ENCODE results near the gene LTBP2.

The LTBP2 gene

DNA sequence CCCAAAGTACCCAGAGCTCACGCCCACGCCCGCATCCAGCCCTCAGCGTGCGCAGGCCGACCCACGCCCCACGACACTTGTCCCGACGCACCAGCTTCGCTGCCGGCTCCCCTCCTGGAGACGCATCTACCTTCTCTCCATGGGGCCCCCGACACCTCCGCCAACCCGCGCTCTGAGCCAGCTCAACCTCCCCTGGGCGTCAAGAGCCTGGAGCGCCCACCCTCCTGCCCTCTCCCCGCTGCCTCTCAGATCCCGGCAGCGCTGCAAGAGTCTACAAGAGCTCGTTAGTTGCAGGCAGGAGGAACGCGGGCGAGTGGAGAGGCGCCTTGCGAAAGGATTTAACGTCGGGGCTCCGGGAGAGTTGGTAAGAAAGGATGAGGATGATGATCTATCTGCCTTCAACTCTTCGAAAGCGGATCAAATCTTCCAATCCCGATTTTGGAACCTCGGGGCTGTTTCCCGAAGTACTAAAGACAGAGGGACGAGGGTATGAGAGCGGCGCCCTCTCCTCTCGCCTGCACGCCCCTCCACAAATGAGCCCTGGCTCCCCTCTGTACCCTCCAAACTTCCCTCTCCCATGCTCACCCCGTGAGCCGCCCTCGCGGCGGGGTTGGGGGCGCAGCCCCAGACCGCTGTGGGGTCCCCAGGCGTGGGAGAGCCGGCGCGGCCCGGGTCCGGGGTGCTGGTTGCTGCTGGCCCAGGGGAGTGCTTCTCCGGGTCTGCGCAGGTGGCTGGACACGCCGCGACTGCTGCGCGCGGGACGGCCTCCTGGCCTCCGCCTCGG is 979 bp downstream of the LTBP2 start:
- DNase-seq: peak in 1 of 6 experiments; percentile 22

DNA sequence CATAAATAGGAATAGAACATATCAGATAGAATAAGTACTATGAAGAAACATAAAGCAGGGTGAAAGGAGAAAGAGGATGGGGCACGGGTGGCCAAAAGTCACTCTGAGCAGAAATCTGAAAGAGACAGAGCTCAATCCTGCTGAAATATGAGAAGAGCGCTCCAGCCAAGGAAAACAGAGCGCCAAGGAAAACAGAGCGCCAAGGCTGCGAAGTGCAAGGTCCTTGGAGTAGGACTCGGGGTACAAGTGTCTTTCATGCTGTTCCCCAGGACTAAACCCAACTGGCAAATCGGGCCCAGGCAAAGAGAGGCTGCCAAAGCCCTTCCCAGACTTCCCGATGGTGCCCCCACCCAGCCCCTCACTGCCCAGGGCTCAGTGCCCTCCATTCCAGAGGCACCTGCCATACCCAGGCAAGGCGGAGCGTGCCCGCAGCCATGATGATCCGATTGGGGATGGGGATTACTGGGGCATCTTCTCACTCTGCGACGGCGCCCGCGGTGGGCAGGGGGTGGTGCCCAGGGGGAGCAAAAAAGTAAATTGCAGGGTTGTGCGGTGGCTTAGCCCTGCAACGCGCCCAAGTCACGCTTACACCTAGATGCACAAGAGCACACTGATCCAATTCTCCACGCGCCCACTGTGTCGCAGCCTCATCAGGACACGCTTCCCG is 1.7 kb downstream of the LTBP2 start:
- DNase-seq: no peak

DNA sequence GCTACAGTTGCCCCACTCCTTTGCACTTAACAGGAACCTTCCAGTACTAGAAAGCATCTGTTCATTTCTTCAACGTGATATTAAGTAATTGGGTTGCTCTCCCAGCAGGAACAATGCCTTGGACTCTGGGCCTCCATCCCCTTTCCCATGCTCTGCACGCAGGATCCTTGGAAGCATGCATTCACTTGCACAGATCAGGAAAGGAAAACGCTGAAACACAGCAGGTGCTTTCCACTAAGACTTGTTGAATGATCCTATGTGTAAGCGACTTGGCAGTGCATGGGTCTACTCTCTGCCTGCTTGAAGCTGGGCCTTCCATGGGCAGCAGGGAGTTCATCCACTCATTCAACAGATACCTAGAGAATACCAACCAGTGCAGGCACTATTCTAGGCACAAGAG is 2.3 kb downstream of the LTBP2 start:
- DNase-seq: no peak

DNA sequence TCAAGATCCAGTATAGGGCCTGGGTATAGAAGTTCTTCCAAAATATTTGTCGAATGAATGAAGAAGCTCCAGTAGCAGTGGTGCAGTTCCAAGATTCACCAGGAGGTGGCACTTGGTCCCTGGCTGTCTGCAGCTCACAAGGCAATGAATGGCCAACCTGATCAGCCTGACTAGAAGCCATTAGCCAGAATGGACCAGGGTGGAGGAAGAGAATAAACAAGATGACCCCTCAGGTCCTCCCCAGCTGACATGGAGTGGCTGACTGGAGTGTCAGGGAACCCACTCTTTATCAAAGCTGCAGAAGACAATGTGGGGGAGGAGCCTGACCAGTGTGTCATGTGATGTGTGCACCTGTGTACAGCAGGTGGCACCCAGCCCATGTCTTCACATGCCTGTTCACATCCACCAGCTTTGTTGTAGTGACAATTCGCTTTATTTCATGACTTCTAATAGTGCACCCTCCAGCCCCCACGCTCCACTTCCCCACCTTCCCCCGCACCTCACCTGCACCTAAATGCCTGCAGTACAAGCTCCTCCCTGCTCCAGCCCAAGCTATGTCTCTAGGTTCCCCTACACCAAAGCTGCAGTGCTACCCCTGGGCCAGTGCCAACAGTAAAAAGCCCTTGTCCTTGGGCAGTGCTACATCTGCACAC is 3.0 kb downstream of the LTBP2 start:
- DNase-seq: peak; percentile 67 to 92 (median 77)

DNA sequence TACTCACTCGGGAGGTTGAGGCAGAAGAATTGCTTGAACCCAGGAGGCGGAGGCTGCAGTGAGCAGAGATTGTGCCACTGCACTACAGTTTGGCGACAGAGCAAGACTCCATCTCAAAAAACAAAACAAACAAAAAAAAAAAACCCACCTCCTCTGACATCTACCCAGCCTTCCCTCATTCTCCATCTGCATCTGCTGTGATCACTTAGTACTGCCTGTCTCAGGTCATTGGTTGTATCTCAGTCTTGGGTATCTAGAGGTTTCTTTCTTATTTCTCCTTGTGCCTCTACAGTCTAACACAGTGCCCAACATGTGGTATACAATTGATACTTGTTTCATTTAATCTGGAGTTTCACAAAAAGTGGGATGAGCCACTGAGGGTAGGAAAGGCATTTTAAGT is 5.3 kb downstream of the LTBP2 start:
- no peak for DNase-seq

DNA sequence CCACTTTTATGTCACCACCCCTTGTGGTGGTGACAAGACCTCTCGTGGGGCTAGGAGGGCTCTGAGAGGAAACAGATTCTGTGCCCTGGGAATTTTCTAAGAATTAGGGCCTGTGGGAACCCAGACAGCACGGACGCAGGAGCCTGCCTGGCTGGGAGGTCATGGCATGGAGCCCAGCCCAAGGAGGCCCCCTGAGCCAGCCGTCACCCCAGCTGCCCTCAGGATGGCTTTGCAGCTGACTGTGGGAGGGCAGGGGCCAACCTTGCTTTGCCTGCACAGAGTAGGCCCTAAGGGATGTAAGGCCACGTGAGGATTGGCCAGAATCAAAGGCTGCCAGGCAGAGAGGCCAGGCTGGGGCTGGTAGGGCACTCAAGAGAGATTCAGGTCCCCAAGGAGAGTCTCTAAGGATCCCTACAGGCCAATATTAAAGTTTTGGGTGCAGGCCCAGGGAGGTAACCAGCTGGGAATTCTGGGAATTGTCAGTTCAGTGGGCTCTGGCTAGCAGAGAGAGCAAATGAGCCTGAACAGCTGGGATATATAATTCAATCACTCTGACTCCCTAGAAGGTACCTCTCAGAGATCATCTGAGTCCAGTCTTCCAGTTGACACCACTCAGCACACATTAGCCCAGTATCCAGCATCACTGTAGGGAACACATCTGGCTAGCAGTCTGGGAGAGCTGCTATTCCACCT is 6.4 kb downstream of the LTBP2 start:
- no peak for DNase-seq

DNA sequence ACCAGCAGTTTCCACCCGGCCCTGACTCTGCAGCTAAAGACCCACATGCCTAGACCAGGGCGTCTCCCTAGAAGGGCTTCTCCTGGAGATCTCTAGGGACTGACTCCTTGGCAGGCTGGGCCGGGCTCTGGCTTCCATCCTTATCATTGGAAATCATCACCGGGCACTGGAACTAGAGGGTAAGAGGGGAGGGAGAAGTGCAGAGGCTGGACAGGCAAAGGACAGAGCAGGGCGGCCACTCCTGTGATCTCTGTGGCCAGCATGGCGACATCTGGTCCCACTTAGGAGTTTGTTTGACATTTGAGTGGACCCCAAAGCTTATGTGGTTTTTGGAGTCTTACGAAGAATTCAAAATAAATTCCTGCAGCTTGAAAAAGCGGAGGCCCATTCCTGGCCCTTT is 7.1 kb downstream of the LTBP2 start:
- DNase-seq: no peak

GRCh38 chr14:74604157-74604556 is 7.9 kb downstream of the LTBP2 start:
- no peak for DNase-seq

DNA sequence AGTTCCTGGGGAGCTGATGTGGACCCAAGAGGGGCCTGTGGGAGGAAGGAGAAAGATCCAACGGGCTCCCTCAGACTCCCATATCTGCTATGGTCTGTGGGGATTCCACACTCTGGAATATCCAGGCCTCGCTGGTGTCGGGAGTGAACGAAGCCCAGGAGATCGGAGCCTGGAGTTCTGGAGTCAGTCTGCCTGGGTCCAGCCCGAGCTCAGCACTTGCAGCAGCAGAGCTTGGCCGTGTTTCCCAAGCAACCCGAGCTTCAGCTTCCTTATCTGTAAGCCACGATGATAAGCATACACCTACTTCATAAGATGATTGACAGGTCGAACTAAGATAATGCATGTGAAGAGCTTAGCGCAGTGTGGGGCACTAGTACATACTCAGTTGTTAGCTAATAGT is 10.1 kb downstream of the LTBP2 start:
- no peak for DNase-seq

DNA sequence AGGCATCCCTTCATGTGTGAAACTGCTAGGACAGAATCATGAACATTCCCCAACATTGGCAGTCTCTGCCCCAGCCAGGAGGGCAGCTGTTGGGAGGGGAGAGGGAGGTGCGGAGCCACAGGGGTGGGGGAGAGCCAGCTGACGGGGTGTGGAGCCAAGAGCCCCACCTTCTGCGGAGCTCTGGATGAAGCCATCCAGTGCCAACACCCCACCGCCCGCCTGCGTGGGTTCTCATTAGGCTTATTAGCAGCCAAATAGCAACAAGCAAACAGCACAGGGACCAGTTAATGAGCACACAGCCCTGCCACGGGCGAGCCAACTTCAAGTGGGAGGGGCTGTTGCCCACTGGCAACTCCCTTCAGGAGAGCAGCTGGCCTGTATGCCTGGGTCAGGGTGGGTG is 12.1 kb downstream of the LTBP2 start:
- no peak for DNase-seq

DNA sequence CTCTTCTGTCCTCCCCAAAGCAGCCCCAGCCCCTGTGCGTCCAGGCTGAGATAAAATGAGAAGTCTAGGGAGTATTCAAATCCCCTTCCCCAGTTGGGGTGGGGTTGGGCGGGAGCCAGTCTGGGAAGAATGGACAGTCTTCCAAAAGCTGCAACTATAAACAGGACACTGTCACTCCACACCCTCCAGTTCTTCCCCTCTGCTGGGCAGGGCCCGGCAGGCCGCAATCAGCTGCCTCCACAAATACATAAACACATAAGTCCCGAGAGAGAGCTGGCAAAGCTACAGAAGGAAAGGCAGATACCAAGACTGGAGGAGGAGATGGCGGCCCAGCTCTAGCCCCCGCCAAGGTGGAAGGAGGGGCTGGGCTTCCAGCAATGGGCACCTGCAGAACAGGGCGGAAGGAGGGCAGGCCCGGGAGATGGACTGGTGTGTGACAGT is 12.7 kb downstream of the LTBP2 start:
- no peak for DNase-seq

- DNase-seq: no peak
Measured at GRCh38 chr14:74596741-74597450, 15.1 kb downstream of the LTBP2 start.

DNA sequence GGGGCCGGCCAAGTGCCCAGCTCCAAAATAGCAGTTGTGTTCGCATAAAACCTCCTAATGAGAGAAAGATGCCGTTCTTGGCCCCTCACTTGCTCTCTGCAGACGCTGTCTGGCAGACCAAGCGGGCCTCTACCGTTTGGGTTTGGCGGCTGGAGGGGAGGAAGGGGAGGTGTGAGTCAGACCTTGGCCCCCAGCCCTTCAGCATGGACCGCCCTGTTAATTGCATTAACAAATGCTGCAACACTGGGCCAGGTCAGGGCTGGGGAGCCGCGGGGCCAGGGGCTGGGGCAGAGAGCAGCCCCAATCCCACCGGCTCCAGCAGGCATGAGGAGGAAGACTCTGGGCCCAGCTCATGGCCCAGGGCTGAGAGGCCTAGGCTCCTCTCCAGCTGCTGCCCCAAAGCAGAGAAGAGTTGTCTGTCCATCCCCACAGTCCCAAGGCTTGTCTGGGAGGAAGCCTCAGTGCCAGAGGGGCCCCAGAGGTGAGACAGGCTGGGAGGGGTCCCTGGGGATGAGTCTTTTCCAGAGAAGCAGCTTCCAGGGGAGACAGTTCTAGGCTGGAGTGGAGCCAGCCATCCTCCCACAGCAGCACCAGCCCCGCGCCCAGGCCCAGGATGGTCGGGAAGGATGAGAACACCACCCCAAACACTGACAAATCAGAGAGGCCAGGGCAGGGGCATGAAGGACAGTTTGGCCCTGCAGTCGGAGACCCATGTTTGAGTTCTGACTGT is 16.9 kb downstream of the LTBP2 start:
- DNase-seq: no peak

GRCh38 chr14:74594606-74595005 is 17.4 kb downstream of the LTBP2 start:
- no peak for DNase-seq

GRCh38 chr14:74594029-74594428 is 18.0 kb downstream of the LTBP2 start:
- no peak for DNase-seq

DNA sequence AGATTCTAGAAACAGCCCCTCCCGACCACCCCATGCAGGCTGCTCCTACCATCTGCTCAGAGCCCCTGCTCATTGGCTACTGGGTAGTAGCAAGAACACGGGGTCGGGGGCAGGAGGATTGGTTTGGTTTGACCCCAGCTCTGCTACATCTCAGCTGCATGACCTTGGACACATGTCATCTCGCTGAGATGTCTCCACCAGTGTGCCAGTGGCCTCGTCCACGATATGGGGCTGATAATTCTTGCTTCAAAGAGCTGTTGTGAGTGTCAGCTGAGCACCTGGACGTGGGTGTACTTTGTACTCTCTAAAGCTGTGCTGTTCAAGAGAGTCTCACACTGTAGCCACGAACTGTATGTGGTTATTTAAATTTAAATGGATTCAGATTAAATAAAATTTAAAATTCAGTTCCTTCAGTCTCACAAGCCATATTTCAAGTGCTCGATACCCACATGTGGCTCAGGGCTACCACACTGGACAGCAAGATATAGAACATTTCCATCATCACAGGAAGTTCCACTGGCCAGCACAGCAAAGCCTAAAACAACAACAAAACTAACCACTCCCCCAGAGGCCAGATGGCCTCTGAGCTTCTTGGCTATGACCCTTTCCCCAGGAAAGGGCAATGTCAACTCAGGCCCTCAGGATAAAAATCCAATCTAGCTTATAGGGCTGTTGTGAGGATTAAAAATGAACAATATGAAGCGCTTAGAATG is 18.6 kb downstream of the LTBP2 start:
- no peak for DNase-seq

DNA sequence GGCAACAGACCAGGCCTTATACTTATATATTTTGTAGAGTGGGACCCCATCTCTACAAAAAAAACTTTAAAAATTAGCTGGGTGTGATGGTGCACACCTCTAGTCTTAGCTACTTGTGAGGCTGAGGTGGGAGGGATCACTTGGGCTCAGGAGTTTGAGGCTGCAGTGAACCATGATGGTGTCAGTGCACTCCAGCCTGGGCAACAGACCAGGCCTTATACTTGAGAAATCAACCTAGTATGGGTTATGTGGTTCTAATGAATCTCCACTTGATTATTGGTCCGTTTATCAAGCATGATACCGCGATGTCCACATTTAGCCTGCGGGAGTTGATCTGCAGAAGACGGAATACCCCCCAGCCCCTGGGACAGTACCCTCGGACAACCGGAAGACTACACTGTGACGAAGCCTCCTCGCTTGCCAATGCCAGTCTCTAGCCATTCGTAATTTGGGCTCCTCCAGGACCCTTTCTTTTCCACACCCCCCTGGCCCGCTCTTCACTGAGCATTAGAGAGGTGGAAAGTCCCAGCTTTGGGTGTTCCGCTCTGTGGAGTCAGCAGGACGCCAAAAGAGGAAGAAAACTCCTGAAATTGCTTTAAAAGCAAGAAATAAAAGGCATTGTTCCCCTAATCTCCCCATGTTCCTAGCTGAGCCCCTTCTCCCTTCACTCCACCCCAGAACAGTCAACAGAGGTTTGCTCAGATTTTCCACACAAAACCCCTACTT is 19.4 kb downstream of the LTBP2 start:
- no peak for DNase-seq

DNA sequence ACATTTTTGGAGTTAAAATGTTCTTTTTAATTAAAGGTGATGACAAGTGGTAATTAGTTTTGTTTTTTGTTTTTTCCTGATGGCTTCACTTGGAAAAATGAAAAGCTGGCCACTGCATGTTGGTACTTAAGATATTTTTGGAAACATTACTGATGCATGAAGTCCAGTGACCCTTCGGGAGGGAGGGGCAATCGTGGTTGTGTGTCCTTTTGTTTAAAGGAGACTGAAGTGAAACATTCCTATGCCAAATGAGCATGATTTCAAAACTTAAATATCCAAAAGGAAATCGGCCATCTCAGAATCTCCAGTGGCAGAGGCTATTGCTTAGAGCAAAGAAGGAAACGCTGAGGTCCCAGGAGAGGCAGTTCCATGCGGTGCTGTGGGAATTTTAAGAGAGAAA is 20.1 kb downstream of the LTBP2 start:
- DNase-seq: no peak

- DNase-seq: no peak
Measured at GRCh38 chr14:74591394-74591793, 20.6 kb downstream of the LTBP2 start.

- no peak for DNase-seq
Measured at GRCh38 chr14:74589291-74589879, 22.7 kb downstream of the LTBP2 start.
